Psoas muscle (tissue), 8 donors: ENCODE results near the gene PDZD2. TPM values are rescaled to one million over a fixed set of nuclear protein-coding genes. Genes with fewer than 3 reads are reported as not detected.

Experiments
- ATAC-seq, 4 donors: fragments of 200-7000 bp; cut with Tn5 transposase; one replicate each; pipeline ENCODE4 v1.9.1; 2020; ENCODE audit warnings: moderate library complexity in 3 of 4, mild to moderate bottlenecking in 2 of 4
- DNase-seq, 2 donors: peaks; one replicate each; pipeline ENCODE4 v3.0.0-alpha.2; 2020
- H3K27ac ChIP-seq: fragments of 200-600 bp; one replicate; pipeline ENCODE4 v1.8.0; 2022
- H3K27me3 ChIP-seq, 3 donors: fragments of 200-600 bp in 1 of 3; one replicate each; pipeline versions ENCODE4 v1.6.1 to v1.8.0; 2013 to 2022; ENCODE audit warnings: low read length in 2 of 3, mild to moderate bottlenecking in 2 of 3, moderate library complexity in 1 of 3; ENCODE audit not compliant: insufficient read depth in 3 of 3
- H3K36me3 ChIP-seq, 2 donors: fragments of 200-600 bp in 1 of 2; one replicate each; pipeline versions ENCODE4 v1.6.1 to v1.8.0; 2013 to 2022; ENCODE audit warnings: low read depth in 1 of 2, mild to moderate bottlenecking in 1 of 2, moderate library complexity in 1 of 2; ENCODE audit not compliant: insufficient read depth in 1 of 2
- H3K4me1 ChIP-seq: fragments of 200-600 bp; one replicate; pipeline ENCODE4 v1.8.0; 2022
- H3K4me3 ChIP-seq: fragments of 200-600 bp; one replicate; pipeline ENCODE4 v1.8.0; 2022; ENCODE audit warnings: mild to moderate bottlenecking
- H3K9me3 ChIP-seq: fragments of 200-600 bp; one replicate; pipeline ENCODE4 v1.8.0; 2022
- WGBS, 3 donors: extraction: QIAGEN DNeasy Blood & Tissue Kit; methylation state at CpG; one replicate each; pipeline versions ENCODE4 v1.1.6 to v1.1.7; 2013; 5-methylcytosine and 5-hydroxymethylcytosine counted together
- intact Hi-C, 2 donors: fragments of 100-400 bp; cut with DNase I; formaldehyde crosslinking; loops; one replicate each; pipeline versions ENCODE4 v1.11.0 to v1.14.2; 2022
- polyA plus RNA-seq, 3 donors: library from polyadenylated mRNA; stranded (reverse); fragments of 200-250 nt; gene quantifications; one replicate each; pipeline ENCODE4 v1.2.3, GENCODE V29; 2013
- total RNA-seq, 4 donors: library from RNA; stranded (reverse); fragmentation: NEBNext Ultra II Directional in 2 of 4; extraction: Animal tissue kit (Norgen Biotek cat#: 25700) in 2 of 4; gene quantifications; one replicate each; pipeline versions ENCODE4 v1.2.1 to v1.2.4, GENCODE V29; 2021 to 2023
- TF ChIP-seq, protein P1 (sequence below): fragments of 200-600 bp; IDR thresholded peaks from one replicate; pipeline ENCODE4 v1.8.0; 2022; ENCODE audit warnings: antibody characterized with exemption
- donor health status: healthy with polysubstance abuse.
- donor health status: DM: no; HTN: no; CAD: no; lungs with moderate emphysema.
- donor health status: Bipolar disorder and iron deficiency.
- donor health status: healthy.
- donor health status: DM: yes; HTN: yes; CAD: no.
- donor health status: DM: no; HTN: no; CAD: no.
- donor health status: DM: no; HTN: no; CAD: no.
- donor health status: DM: yes; HTN: yes; CAD: no.

The PDZD2 gene
- total and polyA plus RNA-seq, 7 donors, result 1.4 to 17.5 (median 4.5) TPM

DNA sequence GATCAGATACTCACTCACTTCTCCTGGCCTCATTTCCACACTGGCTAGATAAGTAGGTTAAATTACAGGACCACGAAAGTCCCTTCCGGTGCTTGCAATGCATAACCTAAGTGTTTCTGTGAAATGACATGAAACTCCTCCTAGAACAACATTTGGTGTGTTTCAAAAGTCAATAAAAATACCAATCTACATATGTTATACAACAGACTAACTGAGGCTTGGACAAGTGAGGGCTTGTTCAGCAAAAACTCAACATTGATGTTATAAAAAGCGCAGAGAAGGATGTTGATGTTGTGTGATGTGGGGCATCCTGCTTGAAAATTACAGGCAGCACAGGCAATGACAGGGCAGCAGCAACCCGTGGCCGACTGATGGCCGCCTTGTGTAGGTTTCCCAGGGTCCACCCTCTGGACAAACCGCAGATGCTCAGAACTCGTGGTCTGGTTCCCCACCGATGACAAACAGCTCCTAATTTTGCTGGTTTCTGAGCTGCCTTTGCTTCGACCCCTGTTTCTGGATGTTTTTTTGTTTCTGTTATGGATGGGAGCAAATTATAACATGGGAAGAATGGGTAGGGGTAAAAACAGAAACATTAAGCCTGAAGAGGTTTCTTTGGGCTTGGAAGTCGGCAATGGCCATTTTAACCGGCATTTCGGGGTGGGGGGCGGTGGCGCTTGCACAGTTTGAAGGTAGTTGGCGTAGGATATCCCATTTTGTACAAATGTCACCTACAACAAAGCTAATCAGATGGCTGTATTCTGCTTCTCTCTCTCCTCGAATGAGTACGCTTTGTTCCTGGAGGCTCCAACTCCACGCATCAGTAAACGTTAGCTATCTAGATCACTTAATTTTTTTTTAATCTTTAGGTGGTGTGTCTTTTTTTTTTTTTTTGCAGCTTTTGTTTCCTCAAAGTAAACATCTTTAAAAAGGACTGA lies 116.1 kb downstream of the PDZD2 start:
- H3K27me3 ChIP-seq, result no peaks in the 10 kb centered on the region
- WGBS, 3 donors, result 87 to 94% (median 89%) methylated on average over 20 of the region's 20 CpGs
- H3K36me3 ChIP-seq, result no peaks in the 10 kb centered on the region
- no peak overlapping the region for H3K4me3 ChIP-seq
- intact Hi-C loops, result no loop called here
- no peak overlapping the region for H3K27ac ChIP-seq
- no peak for ATAC-seq
- H3K9me3 ChIP-seq, result no peaks in the 10 kb centered on the region
- no peak for DNase-seq
- H3K4me1 ChIP-seq, result no peaks in the 10 kb centered on the region
- TF ChIP-seq, protein P1, sequence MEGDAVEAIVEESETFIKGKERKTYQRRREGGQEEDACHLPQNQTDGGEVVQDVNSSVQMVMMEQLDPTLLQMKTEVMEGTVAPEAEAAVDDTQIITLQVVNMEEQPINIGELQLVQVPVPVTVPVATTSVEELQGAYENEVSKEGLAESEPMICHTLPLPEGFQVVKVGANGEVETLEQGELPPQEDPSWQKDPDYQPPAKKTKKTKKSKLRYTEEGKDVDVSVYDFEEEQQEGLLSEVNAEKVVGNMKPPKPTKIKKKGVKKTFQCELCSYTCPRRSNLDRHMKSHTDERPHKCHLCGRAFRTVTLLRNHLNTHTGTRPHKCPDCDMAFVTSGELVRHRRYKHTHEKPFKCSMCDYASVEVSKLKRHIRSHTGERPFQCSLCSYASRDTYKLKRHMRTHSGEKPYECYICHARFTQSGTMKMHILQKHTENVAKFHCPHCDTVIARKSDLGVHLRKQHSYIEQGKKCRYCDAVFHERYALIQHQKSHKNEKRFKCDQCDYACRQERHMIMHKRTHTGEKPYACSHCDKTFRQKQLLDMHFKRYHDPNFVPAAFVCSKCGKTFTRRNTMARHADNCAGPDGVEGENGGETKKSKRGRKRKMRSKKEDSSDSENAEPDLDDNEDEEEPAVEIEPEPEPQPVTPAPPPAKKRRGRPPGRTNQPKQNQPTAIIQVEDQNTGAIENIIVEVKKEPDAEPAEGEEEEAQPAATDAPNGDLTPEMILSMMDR, result no peak

GRCh38 chr5:31755676-31756230 lies 116.8 kb downstream of the PDZD2 start:
- H3K9me3 ChIP-seq, result no peaks in the 10 kb centered on the region
- intact Hi-C loops, result no loop called here
- H3K4me1 ChIP-seq, result no peaks in the 10 kb centered on the region
- H3K4me3 ChIP-seq, result no peak overlapping the region
- WGBS, 3 donors, result 85 to 90% (median 85%) methylated on average over 10 of the region's 10 CpGs
- no peak for DNase-seq
- no peaks in the 10 kb centered on the region for H3K27me3 ChIP-seq
- H3K27ac ChIP-seq, result no peak overlapping the region
- TF ChIP-seq, protein P1, result no peak
- no peak for ATAC-seq
- no peaks in the 10 kb centered on the region for H3K36me3 ChIP-seq

GRCh38 chr5:31757806-31758205 lies 118.9 kb downstream of the PDZD2 start:
- intact Hi-C loops, result no loop called here
- WGBS, 3 donors, result 53 to 74% (median 64%) methylated on average over 8 of the region's 8 CpGs

GRCh38 chr5:31758803-31759425 lies 120.0 kb downstream of the PDZD2 start:
- intact Hi-C loops, result no loop called here
- Histone ChIP-seq H3K27ac (no peak overlapping the region), H3K4me1 (no peaks in the 10 kb centered on the region), H3K9me3 (no peaks in the 10 kb centered on the region), H3K27me3 (no peaks in the 10 kb centered on the region), H3K36me3 (no peaks in the 10 kb centered on the region), H3K4me3 (no peak overlapping the region)
- TF ChIP-seq, protein P1, result no peak
- 61 to 77% (median 72%) methylated on average over 11 of the region's 11 CpGs for WGBS, 3 donors
- ATAC-seq (no peak), DNase-seq (no peak)

More at GRCh38 chr5:31757806-31758205, 118.9 kb downstream of the PDZD2 start:
- H3K4me1 ChIP-seq, result no peaks in the 10 kb centered on the region
- TF ChIP-seq, protein P1, result no peak
- ATAC-seq (no peak), DNase-seq (no peak)
- H3K27me3 ChIP-seq, result no peaks in the 10 kb centered on the region
- no peak overlapping the region for H3K27ac ChIP-seq
- no peak overlapping the region for H3K4me3 ChIP-seq
- no peaks in the 10 kb centered on the region for H3K9me3 ChIP-seq
- H3K36me3 ChIP-seq, result no peaks in the 10 kb centered on the region
